Limb (tissue), 2 donors: Measurements from ENCODE around the gene ZBTB12.
"Not testable (repeated sequence)": the region's sequence is repeated elsewhere in the genome, so short reads cannot be mapped to it uniquely, and the experiment has no call there.

ENCODE experiments used
- DNase-seq, 2 donors: peaks; one replicate each; pipeline ENCODE4 v3.0.0-alpha.2; 2016; ENCODE audit errors: extremely low spot score in 2 of 2

Gene ZBTB12

GRCh38 chr6:31877125-31877650, 24.7 kb downstream of the ZBTB12 start:
- peak in 1 of 2 donors; percentile 29 for DNase-seq

DNA sequence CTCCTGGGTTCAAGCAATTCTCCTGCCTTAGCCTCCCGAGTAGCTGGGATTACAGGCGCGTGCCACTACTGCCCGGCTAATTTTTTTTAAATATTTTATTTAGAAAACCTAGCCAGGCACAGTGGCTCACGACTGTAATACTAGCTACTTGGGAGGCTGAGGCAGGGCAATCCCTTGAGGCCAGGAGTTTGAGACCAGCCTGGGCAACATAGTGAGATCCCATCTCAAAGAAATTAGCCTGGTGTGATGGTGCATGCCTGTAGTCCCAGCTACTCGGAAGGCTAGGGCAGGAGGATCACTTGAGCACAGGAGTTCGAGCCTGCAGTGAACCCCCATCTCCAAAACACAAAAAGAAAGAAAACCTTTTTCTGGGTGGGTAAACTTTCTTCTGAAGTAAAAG, 25.5 kb downstream of the ZBTB12 start:
- no peak for DNase-seq

- DNase-seq = no peak
Observed at GRCh38 chr6:31875877-31876276, 26.0 kb downstream of the ZBTB12 start.

DNA sequence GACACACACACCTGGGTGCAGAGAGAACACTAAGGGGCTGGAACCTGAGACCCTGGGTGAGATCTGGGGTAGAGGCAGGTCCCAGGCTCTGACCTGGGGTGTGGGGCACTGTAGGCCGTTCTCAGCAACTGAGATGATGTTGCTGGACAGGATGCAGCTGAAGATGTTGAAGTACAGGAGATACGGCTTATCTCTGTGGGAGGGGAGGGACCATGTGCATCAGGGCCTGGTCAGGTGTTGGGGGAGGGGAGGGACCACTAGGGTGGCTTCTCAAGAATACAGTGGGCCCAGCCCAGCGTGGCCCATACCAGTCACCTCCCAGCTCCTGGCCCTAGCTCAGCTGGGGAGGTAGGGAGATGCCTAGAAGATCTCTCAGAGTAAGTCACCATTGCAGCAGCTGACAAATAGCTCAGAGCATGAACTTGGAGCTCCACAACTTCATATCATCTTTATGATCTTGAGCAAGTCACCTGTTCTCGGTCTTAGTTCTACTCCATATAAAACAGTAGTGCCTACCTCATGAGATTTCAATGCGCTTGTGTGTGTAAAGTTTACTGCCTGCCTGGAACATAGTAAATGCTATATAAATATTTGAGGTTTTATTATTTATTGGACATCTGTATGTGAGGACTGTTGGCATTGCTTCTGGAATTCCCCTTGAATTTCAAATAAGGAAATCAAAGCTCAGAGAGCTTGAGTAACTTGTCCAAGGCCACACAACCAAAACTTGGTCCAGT, 26.9 kb downstream of the ZBTB12 start:
- no peak for DNase-seq

GRCh38 chr6:31874084-31874670, 27.7 kb downstream of the ZBTB12 start:
- no peak for DNase-seq

DNA sequence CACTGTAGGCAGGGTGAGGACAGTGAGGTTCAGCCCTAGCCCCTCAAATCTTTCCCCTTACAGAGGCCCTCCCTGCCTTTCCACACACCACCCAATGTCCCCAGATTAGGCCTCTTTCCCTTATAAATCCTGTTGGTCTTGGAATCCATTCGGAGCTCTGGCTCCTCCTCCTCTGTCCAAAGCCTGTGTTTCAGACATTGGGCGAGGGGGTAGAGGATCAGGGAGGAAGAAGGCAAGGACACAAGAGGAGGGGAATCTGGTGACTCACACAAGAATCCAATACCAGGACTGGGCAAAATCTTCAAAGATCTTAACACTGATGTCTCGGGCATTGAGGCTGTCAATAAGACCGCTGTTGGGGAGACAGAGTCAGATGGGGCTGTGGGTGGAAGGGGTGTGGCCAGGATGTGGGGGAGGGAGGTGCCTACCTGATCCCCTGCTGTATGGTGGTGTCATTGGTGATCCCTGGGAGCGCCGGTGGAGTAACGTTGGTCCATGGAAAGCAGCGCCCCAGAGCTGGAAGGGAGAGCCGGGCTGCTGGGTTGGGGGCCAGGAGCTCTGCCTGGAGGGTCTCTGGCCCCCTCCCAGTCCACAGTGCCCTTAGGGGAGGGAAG, 30.7 kb downstream of the ZBTB12 start:
- DNase-seq = peak in 1 of 2 donors; percentile 12

- DNase-seq = no peak
Observed at GRCh38 chr6:31870385-31870921, 31.4 kb downstream of the ZBTB12 start.

DNA sequence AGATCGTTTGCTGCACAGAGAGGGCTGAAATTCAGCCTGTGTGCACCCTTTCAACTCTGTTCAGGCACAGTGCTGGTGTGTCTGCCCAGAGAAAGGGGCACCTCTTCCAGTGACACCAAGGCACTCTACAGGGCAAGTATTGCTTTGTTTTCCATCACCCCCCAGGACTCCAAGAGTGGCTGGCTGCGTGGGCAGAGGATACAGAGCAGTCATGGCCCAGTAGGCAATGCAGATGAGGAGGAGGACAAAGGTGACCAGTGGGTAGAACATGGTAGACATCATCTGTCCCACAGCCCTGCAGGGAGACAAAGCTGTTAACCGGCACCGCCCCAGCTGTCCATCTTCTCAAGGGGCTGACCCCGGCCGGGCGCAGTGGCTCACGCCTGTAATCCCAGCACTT, 32.5 kb downstream of the ZBTB12 start:
- no peak for DNase-seq

DNA sequence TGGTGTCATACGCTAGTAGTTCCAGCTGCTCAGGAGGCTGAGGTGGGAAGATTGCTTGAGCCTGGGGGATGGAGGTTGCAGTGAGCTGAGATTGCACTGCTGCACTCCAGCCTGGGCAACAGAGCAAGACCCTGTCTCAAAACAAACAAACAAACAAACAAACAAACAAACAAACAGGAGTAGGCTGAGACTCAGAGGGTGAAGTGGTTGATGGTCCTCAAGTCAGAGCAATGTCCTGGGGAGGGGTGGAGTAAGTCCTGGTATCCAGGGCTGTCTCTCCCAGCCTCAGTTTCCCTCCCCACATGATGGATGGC, 33.3 kb downstream of the ZBTB12 start:
- not testable (repeated sequence) for DNase-seq

DNA sequence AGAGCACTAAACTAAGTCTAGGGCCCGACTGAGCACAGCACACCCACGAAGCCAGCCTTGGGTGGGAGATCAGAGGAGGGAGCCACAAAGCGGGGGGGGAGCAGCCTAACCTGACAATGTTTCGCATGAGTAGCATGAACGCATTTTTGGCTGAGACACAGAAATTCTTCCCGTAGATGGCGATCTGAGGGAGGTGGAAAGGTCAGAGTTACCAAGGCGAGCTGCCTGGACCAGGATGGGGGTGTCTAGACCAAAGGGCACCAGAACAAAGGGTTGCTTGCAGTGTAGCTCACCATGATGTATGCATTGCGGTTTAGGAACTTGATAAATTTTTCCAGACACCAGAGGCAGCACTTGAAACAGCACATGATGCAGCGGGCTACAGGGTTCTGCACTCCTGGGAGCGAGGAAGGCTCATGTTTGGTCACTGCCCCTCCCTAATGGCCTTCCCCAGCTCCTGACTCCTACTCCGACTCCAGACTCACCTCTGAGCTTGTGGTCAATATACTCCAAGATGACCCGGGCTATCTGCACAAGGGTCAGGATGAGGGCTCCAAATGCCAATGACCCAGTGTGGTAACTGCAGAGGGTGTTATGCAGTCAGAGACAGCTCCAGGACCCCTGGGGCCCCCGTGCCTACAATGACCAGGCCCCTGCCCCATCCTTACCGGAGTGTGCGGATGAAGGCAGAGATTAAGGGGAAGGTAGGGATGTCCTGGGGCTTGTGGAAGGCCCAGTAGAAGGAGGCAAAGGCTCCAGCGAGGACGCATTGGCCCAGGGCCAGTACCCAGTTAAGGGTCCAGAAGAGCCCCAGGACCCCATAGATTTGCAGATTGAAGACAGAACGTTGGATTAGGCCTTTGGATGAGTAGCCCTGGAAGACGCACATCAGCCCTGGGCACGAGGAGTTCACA, 36.4 kb downstream of the ZBTB12 start:
- DNase-seq = no peak

GRCh38 chr6:31864818-31865204, 37.1 kb downstream of the ZBTB12 start:
- no peak for DNase-seq

GRCh38 chr6:31864123-31864562, 37.7 kb downstream of the ZBTB12 start:
- DNase-seq = not testable (repeated sequence)

DNA sequence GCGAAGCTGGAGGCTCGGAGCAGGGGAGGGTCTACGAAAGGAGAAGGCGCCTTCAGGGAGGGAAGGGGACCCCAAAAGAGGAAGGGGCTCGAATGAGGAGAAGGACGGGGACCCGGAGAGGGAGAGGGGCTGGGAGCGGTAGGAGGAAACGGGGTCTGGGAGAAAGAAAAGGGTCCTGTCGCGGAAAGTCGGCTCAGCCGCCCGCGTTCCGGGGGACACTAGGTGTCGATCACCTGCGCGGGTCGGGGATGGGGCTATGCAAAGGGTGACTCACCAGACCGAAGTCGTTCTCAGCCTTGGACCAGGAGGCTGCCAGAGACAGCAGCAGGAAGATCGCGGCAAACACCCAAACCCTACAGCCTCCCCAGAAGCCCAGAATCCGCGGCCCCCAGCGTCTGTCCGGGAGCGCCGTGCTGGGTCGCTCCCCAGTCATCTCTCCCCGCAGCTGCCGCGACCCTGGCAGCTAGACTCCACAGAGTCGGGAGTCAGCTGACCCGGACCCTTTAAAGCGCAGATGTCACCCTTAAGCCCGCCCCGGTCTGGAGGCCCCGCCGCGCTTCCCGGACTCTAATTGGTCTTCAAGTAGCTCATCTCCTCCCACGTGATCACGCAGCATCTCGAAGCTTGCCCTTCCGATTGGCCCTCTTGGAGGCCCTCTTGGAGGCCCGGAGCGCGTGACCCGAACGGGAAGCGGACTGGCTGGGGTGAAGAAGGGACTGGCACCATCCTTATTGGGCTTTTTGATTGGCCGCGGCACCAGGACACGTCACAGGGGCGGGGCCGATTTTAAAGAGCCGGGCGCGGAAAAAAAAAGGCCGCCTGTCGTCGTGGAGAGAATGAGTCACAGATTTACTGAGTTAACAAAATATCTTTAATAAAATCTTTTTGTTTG, 39.3 kb downstream of the ZBTB12 start, which contains the start of gene NEU1:
NEU1 (minus strand) TSS at position 478 of the 892 bp plus-strand sequence; CDS start at position 433, 45 bp downstream.
- peak; percentile 98 to 100 for DNase-seq

DNA sequence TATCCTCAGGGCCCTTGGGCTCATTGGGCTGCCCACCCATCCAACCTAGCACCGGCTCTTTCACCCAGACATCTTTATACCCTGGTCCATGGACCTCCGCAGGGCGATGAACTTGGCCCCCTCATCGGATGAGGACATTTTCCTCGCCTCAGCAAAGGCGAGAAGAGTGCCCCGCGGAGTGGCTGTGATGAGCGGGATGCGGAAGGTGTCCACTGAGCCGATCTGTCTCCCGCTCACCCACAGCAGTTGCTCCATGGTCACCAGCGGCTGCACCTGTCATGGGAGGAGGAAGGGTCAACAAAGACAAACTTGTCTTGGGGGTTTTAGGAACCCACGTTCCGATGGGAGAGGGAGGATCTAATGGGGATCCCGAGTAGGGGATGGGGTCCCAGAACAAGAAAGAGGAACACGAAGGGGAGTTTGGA, 40.0 kb downstream of the ZBTB12 start:
- DNase-seq = no peak

DNA sequence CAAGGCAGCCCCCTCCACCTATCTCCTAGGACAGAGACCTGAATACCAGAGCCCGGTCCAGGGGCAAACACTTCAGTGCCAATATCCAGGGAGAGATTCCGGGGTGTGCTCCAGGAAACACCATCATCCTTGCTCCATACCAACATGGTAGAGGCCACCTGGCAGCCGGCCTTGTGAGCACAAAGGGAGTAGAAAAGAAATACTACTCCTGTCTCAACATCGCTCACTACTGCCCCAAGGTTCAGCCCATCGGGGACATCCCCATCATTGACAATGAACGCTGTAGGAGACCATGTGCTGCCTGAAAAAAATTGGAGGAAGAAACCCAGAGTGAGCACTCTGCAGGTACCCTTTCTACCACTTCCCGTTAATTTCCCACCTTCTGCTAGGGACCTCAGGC, 40.7 kb downstream of the ZBTB12 start:
- no peak for DNase-seq

DNA sequence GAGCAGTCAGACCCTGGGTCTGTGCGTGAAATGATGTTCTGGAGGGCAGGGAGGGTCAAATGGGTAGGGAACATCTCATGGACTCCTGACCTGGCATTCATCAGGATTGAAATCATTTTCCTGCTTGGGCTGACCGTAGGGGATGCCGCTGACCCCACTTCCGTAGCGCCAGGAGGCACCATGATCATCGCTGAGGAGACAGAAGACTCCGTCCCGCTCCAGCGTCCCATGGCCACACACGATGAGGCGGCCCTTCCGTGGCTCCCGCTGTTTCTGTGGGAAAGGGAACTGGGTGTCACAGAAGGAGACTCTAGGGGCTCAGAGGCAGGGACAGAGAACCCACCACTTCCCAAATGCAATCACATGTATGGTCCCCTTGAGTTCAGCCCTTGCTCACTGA, 41.5 kb downstream of the ZBTB12 start:
- DNase-seq = no peak

GRCh38 chr6:31859923-31860322, 42.0 kb downstream of the ZBTB12 start:
- no peak for DNase-seq

DNA sequence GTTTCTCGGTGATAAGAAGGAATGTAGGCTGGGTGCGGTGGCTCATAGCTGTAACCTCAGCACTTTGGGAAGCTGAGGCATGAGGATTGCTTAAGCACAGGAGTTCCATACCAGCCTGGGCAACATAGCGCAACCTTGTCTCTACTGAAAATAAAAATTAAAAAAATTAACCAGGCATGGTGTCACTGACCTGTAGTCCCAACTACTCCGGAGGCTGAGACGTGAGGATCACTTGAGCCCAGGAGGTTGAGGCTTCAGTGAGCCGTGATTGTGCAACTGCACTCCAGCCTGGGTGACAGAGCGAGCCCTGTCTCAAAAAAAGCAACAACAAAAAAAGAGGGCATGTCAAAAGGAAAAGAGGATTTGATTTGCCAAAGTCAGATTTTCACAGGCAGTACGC, 43.2 kb downstream of the ZBTB12 start:
- no peak for DNase-seq

DNA sequence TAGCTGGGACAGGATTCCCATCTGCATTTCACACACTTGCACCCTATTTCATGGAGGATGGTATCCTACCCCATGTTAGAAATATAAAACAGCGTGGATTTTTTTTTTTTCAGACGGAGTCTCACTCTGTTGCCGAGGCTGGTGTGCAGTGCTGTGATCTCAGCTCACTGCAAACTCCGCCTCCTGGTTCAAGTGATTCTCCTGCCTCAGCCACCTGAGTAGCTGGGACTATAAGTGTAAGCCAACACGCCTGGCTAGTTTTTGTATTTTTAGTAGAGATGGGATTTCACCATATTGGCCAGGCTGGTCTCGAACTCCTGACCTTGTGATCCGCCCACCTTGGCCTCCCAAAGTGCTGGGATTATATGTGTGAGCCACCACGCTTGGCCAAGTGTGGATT, 44.1 kb downstream of the ZBTB12 start:
- not testable (repeated sequence) for DNase-seq
